GM18505 (cell line): ENCODE results near the gene ZFHX3.

Experiments used
- ATAC-seq: cut with Tn5 transposase; IDR thresholded peaks from one replicate; pipeline ENCODE4 v1.9.1; 2021; ENCODE audit not compliant: unreplicated experiment
- POLR2A ChIP-seq: IDR thresholded peaks from 4 replicates; pipeline ENCODE4 v1.6.1; 2011; ENCODE audit warnings: borderline replicate concordance; ENCODE audit not compliant: insufficient read depth, insufficient read length; ENCODE audit errors: extremely low read depth

The ZFHX3 gene

GRCh38 chr16:72862090-72862489, 185.8 kb downstream of the ZFHX3 start:
- no peak for TF ChIP-seq POLR2A

GRCh38 chr16:72860726-72861562, 187.0 kb downstream of the ZFHX3 start:
- TF ChIP-seq POLR2A, result no peak
- ATAC-seq, result no peak

More at GRCh38 chr16:72862090-72862489, 185.8 kb downstream of the ZFHX3 start:
- no peak for ATAC-seq

GRCh38 chr16:72859581-72859980, 188.3 kb downstream of the ZFHX3 start:
- no peak for TF ChIP-seq POLR2A
- no peak for ATAC-seq

DNA sequence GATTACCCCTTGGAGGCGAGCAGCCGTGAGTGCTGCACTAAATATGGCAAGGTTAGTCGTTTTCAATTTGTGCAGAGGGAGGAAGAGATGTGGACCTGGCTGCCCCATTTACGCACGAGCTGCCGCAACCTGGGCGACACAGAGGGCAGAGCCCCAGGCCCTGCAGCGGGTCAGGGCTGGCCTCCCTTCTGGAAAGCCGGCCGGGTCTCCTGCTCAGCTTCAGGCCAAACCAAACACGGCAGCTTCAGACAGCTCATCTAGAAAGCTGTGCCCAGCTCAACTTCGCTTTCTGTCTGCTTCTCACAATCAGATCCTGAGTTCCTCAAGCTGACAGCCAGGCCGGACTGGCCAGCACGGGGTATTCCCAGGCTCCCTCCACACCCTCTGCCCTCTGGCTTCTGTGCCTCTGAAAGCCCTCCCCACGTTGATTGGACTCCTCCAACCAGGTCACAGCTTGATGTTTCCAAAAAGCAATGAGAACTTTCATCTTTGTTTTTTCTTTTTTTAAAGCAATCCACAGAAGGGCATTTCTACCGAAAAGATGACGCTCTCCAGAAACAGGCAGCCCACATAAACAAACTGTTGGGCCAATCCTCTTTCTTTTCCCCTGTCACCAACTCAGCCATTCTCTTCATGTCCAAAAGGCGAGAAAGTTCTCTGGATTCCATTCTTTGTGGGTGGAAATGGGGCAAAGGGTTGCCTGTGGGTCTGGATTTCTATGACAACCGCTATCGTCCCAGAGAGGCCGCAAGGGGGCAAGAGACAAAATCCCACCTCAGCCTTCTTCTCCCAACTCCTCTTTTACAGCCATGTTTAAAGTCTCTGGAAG, 189.0 kb downstream of the ZFHX3 start:
- no peak for ATAC-seq
- TF ChIP-seq POLR2A, result no peak

- no peak for TF ChIP-seq POLR2A
- no peak for ATAC-seq
Measured at GRCh38 chr16:72857834-72858664, 189.9 kb downstream of the ZFHX3 start.

GRCh38 chr16:72856797-72857196, 191.1 kb downstream of the ZFHX3 start:
- no peak for ATAC-seq
- no peak for TF ChIP-seq POLR2A

DNA sequence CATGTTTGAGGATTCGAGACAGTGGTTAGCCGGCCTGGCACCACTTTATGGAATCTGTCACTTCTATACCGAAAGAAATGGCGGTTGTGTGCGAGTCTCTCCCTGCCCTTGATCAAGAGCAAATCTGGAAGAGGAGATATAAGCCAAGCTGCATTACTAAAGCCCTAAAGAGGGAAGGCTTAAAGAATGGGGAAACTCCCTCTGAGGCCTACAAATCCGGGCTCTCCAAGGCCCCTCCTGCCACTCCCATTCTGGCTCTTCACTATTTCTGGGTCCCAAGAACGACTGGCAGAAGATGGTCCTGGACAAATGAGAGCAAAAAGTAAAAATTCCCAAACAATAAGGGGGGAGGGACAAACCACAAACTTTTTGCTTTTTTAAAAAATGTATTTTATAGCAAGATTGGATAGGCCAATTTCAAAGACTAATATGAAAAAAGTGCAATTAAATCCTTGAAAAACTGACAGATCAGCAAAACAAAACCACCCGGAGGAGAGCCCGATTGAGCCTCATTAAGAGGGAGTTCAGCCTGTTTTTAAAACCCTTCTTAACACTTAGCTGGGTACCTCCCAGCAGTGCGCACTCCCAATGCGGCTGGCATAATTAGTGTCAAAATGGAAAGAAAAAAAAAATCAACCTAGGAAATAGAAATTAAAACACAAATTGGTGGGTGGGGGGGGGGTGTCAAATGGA, 193.5 kb downstream of the ZFHX3 start:
- no peak for TF ChIP-seq POLR2A
- ATAC-seq, result no peak

DNA sequence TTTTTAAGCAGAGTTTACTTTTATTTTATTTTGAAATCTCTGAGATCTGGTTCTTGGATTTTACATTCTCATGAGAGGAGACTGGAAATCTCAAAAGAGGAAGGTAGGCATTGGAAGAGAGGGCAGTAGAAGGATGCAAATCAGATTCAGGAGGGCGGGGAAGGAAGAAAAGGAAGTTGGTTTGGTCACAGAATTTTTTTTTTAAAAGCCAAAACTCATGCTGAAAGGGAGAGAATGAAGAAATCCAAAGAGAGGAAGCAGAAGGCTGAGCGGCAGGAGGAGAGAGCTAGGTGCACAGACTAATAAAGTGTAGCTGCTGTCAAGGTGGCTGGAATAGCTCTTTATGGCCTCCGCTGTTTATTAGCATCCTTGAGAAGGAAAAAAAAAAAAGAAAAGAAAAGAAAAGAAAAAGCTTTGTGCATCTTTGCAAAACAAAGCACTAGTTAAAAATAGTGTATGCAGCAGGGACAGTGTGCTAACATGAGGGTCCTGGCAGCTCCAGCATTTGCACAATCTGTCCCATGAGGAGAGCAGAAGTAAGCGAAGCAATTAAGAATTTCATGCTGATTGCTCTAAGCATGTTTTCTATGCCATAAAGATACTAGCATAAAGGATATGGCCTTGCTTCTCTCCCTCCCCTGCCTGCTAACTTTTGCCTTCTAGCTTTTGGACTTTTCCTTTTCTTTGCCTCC, 194.2 kb downstream of the ZFHX3 start:
- no peak for TF ChIP-seq POLR2A
- ATAC-seq, result no peak

GRCh38 chr16:72852421-72852820, 195.5 kb downstream of the ZFHX3 start:
- ATAC-seq, result no peak
- TF ChIP-seq POLR2A, result no peak

GRCh38 chr16:72850853-72851252, 197.1 kb downstream of the ZFHX3 start:
- no peak for ATAC-seq

DNA sequence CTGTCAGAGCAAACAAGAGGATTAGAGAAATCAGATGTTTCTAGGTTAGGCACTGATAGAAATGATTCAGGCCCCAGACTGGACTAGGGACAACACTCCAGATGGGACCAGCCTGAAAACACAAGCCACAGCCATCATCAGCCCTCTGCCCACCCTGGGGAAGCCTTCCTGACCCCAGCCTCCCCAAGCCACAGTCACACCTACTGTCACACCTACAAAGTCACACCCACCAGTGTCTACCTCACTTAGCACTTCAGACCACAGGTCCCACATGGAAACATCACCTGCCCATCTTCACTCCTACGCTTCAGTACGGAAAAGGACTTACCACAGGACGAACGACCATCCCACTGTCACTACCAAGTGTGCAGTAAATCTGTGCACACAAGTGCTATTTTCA, 197.9 kb downstream of the ZFHX3 start:
- no peak for ATAC-seq
- no peak for TF ChIP-seq POLR2A

More at GRCh38 chr16:72850853-72851252, 197.1 kb downstream of the ZFHX3 start:
- no peak for TF ChIP-seq POLR2A
